GM21529 (cell line): ENCODE results near the gene FA2H.
"Not testable (repeated sequence)": the region's sequence is repeated elsewhere in the genome, so short reads cannot be mapped to it uniquely, and the experiment has no call there.

Experiments
- ATAC-seq: cut with Tn5 transposase; IDR thresholded peaks from one replicate; pipeline ENCODE4 v1.9.1; 2021; ENCODE audit not compliant: unreplicated experiment

FA2H gene

DNA sequence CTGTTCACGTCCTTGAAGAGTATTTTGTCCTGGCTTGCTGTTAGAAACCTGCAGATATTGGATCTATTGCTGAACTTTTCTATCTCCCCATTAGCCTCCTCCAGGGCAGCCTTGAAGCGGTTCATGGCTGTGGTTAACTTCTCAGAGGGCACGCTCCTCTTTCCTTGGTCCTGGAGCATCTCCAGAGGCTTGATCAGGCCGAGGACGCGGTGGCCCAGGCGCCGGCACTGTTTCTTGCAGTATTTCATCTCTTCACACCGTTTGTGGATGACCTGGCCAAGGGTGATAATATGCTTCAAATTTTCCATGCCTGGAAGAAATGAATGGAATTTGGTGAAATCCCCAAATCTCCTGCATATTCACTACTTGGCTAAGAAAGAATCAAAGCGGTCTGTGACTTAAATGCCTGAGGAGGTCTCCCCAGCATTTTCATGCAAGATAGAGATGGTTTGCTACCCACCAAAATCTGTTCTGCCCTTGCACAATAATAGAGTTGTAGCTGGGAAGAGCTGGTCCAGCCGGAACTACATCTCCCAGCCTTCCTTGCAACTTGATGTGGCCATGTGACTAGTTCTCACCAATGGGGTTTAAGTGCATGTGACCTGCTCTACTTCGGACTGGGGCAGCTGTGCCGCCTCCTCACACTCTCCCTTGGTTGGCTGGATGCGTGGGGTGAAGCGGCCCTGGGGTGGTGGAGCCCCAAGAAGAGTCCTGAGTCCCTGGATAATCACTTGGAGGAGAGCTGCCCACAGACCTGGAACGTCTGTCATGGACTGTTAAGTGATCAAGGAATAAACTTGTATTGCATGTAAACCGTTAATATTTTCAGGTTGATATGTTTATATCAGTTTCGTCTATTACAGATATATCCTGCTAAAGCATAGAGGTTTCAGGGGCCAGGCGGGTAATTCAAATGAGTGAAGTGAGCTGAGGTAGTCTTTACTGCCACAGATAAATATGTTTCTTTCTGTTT lies 78.9 kb downstream of the FA2H start:
- peak; percentile 86 for ATAC-seq

DNA sequence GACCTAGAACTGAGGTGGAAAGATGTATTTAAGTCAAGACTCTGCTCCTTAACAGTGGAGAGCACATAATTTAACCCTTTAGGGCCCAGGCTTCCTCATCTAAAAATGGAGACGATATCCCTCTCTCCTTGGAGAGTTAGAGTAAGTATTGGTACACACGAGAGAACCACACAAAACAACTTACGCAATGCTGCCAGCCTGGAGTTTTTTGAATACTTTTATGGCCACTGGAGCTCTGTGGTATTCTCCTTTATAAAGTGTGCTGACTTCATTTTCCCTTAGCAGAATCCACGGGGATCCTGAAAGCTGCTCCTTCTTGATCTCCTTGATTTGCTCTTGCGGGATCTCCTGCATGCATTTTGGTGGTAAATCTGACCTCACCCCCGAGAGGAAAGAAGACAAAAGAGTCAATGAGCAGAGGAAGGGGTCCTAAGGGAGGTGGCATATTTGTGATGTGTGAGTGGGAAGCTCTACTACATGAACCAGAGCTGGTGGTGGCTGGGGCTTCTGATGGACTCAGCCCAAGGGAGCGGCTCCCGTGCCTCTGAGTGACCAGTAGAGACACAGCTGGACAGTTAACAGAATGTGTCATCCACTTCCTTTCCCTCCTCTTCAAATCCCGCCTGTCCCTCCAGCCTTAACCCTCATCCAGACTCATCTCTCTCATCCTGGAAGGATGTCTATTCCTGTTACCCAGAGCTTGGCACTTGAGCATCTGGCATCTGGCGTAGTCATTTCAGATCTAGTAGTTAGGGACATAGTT lies 83.3 kb downstream of the FA2H start:
- ATAC-seq: no peak

DNA sequence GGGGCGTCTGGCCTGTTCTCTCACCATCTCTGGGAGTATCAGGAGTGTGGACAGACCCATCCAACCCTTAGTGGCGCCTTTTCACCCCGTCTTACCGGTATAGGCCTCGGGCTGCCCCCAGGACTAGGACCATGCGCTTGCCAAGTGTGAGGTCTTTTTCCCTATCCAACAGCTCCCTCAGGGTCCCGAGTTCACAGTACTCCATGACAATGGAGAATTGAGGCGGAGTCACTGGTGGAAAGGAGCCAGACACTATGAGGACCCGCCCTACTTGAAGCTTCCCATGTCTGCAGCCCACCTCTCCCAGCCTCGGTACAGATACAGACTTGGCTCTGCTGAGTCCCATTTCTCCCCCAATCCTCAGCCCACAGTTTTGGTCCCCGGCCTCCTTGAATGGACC lies 92.1 kb downstream of the FA2H start:
- ATAC-seq: no peak

DNA sequence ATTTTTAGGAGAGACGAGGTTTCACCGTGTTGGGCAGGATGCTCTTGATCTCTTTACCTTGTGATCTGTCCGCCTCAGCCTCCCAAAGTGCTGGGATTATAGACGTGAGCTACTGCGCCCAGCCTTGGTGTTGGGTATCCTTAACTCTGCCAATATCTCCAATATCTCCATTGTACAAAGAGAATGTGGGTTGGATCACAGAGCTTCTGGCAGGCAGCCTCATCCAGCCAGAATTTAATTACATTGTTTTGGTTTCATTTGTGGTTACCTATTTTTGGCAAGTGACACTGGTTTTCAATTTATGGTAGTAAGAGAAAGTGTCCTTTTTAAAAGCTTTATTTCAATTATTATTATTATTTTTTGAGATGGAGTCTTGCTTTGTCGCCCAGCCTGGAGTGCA lies 93.9 kb downstream of the FA2H start:
- ATAC-seq: no peak

DNA sequence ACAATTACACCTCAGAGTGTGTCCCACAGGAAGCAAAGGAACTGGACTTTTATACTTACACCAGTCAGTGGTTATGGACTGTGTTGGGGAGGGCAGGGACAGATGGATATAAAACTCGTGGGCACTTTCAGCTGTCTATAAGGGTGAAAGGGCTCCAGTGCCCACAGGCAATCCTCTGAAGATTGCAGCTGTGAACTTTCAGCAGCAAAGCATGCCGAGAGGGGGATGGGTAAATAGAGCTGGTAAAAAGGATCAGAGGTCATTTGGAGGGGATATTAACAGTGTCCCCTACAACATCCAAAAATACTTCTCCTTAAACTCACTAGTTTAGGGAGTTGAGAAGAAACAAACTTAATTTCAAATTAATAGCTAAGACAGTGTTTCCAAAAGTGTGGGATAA lies 94.6 kb downstream of the FA2H start:
- ATAC-seq: no peak

DNA sequence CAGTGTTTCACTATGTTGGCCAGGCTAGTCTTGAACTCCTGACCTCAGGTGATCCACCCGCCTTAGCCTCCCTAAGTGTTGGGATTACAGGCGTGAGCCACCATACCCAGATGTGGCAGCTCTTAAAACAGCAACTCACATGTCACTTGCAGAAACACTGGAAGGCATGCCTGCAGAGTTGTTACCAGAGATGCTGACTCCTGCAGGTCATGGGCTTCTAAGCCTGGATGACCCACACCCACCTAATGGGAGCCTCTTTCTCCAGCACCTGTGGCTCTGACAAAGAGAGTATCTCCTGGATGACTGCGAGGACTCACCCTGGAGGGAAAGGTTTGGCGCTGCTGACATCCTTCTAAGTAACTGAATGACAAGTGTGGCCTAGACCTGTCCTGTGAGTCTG lies 96.8 kb downstream of the FA2H start:
- no peak for ATAC-seq

DNA sequence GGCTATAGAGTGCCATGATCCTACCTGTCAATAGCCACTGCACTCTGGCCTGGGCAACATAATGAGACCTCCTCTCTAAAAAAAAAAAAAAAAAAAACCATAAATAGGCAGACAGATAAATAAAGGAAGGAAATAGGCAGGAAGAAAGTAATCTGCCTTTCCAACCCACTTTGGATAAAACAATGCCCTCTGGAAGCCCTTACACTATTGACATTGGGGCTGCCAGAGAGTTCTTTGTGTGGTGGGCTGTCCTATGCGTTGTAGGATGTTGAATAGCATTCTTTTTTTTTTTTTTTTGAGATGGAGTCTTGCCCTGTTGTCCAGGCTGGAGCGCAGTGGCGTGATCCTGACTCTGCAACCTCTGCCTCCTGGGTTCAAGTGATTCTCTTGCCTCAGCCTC lies 100.7 kb downstream of the FA2H start:
- no peak for ATAC-seq

DNA sequence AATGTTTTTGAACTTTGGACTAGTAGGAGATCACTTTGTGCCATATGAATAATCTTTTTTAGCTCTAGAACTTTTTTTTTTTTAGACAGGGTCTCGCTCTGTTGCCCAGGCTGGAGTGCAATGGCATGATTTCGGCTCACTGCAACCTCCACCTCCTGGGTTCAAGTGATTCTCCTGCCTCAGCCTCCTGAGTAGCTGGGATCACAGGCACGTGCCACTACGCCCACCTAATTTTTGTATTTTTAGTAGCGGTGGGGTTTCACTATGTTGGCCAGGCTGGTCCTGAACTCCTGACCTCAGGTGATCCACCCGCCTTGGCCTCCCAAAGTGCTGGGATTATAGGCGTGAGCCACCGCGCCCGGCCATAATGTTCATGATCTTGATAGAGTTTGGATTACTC lies 105.7 kb downstream of the FA2H start:
- ATAC-seq: not testable (repeated sequence)

DNA sequence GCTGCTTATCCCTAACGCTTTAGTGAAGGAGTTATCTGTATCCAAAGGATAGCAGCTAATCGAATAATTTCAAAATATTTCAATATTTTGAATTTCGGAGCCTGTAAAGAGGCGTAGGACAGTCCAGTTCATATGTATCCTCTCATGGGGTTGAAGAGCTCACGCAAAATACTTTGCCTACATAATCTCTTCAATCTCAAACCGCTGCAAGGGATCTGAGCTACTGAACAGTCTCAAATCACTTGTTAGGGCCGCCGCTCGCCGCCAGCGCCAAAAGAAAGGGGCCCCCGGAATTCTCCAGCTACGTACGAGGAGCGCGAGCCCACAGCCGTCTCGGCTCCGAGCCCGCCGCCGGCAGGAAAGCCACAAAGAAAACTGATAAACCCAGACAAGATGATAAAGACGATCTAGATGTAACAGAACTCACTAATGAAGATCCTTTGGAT lies 107.3 kb downstream of the FA2H start:
- no peak for ATAC-seq

DNA sequence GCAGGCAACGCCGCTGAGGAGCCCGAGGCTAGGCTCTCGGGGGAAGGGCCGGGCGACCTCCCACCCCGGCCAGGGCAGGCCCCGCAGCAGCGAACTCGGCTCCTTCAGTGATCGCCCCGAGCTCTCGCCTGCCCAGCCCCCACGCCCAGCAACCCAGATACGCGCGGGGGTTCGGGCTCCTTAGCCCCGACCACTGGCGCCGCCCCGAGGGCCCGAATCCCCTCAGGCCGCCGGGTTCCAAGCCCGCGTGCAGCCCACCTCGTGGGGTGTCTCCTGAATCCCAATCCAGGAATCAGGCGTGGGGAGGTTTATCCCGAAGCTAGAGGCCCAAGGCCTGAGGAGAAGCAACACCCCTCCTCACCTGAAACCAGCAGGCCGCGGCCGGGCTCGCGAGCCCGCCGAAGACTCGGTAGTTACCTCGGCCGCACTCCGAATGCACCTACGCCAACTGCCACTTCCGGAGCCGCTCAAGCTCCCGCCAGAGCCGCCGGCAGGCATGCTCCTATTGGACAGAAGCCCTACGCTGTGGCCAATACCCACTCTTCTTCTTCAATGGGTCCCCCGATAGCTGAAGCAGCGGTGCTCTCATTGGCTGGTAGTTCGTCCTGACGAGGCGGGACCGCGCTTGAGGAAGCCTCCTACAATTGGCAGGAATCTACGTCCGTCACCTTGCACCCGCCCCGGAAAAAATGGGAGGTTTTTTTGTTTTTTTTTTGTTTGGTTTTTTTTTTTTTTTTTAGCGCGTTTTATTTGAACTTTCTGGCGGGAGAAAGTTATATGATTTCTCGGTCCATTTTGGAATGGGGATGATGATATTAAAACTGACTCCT lies 108.0 kb downstream of the FA2H start, which contains the start of gene RFWD3:
RFWD3 (minus strand) TSS at position 453 of the 830 bp plus-strand sequence. CDS start 5,428 bp downstream, outside the sequence.
- ATAC-seq: peak; percentile 100

DNA sequence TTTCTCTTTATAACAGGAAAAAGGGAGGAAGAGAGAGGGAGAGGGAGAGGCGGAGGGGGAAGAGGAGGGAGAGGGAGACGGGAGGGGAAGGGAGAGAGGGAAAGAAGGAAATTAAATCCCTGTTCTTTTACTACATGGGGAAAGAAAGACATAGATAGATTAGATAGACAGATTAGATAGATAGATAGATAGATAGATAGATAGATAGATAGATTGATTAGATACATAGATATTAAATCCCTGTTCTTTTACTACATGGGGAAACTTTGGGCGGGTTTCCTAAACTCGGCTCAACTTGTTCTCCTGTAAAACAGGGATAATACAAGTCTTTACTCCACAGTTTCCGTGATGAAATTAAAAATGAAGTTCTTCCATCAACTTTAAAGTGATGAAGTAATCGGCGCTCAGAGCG lies 108.6 kb downstream of the FA2H start:
- no peak for ATAC-seq
